PC-3 (cell line): ENCODE data around the gene NAP1L1.

Experiments used
- CTCF ChIP-seq: fragments of 300-600 bp; sonication (generic); conservative IDR thresholded peaks from 2 replicates; pipeline ENCODE4 v1.5.1; 2017; ENCODE audit warnings: antibody characterized with exemption, low read depth, mild to moderate bottlenecking, low read length
- EZH2 ChIP-seq: fragments of 300-600 bp; sonication (generic); IDR thresholded peaks from one replicate; pipeline ENCODE4 v1.6.1; 2017; ENCODE audit warnings: antibody characterized with exemption, mild to moderate bottlenecking, low read length; ENCODE audit not compliant: unreplicated experiment
- EZH2phosphoT487 ChIP-seq: fragments of 300-600 bp; sonication (generic); IDR thresholded peaks from 2 replicates; pipeline ENCODE4 v1.6.1; 2018; ENCODE audit warnings: mild to moderate bottlenecking, antibody characterized with exemption, low read length, borderline replicate concordance

- TF ChIP-seq CTCF (no peak), EZH2 (no peak), EZH2phosphoT487 (no peak)
These were observed 34.8 kb downstream of the NAP1L1 start for GRCh38 chr12:76049575-76050251.
